ENCODE measurements around the gene RNF186.

DNA sequence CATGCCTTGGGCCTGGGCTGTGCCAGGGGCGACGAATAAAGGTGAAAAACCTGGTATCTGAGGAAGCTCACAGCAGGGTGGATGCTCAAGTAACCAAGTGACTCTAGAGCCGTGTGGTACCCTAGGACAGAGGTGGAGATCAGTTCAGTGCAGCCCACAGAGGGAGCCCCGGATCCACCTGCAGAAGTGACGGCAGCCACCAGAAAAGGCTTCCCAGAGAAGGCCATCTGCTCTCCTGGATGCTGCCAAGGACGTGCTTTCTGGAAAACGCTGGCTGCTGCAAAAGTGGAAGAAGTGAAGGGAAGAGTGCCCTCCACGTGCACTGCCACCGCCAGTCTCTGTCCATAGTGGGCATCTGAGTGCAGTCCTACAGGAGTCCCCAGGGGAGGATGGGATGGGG lies 43.0 kb downstream of the RNF186 start:
- TF ChIP-seq, protein P1, sequence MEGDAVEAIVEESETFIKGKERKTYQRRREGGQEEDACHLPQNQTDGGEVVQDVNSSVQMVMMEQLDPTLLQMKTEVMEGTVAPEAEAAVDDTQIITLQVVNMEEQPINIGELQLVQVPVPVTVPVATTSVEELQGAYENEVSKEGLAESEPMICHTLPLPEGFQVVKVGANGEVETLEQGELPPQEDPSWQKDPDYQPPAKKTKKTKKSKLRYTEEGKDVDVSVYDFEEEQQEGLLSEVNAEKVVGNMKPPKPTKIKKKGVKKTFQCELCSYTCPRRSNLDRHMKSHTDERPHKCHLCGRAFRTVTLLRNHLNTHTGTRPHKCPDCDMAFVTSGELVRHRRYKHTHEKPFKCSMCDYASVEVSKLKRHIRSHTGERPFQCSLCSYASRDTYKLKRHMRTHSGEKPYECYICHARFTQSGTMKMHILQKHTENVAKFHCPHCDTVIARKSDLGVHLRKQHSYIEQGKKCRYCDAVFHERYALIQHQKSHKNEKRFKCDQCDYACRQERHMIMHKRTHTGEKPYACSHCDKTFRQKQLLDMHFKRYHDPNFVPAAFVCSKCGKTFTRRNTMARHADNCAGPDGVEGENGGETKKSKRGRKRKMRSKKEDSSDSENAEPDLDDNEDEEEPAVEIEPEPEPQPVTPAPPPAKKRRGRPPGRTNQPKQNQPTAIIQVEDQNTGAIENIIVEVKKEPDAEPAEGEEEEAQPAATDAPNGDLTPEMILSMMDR (IDR thresholded peaks at IDR 0.05; ENCODE audit: low read depth, low read length), result no peak
- TF ChIP-seq POLR2A (IDR thresholded peaks at IDR 0.05; ENCODE audit: extremely low read depth, insufficient read length) (no peak), MYC (IDR thresholded peaks at IDR 0.05; ENCODE audit: low read depth, low read length) (no peak)
- TF ChIP-seq, protein P2, sequence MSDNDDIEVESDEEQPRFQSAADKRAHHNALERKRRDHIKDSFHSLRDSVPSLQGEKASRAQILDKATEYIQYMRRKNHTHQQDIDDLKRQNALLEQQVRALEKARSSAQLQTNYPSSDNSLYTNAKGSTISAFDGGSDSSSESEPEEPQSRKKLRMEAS (IDR thresholded peaks at IDR 0.05; ENCODE audit: low read depth, low read length), result no peak
